Panc1 (cell line): Measurements from ENCODE around the gene PLEKHA1. TPM values are rescaled to one million over a fixed set of nuclear protein-coding genes. Genes with fewer than 3 reads are reported as not detected.

Experiments
- ATAC-seq: fragments of 200-7000 bp; cut with Tn5 transposase; 2 replicates; pipeline ENCODE4 v1.9.1; 2020; ENCODE audit warnings: mild to moderate bottlenecking, moderate library complexity
- BruUV-seq: library from RNA; stranded (reverse); fragments of 400-500 nt; replicated peaks from 2 replicates; lab custom pipeline; 2021; lab: Mats Ljungman, UMichigan
- CTCF ChIA-PET: fragments of 300-600 bp; sonication (Branson Sonifier 250); formaldehyde crosslinking; loops from one replicate; lab custom pipeline; 2022; ENCODE audit warnings: antibody characterized with exemption; lab: Charles Lee
- POLR2A ChIA-PET: fragments of 300-600 bp; sonication (Branson Sonifier 250); formaldehyde crosslinking; loops from one replicate; lab custom pipeline; 2022; ENCODE audit warnings: antibody characterized with exemption; lab: Charles Lee
- DNase-seq: peaks from one replicate; pipeline ENCODE4 v3.0.0-alpha.2; 2010; ENCODE audit warnings: low read depth, low spot score
- H3K27ac ChIP-seq: 2 replicates; pipeline ENCODE4 v1.5.1; 2011; ENCODE audit warnings: mild to moderate bottlenecking, low read length, inconsistent platforms
- H3K27me3 ChIP-seq: fragments of 200-500 bp; sonication (Bioruptor generic); 2 replicates; pipeline ENCODE4 v1.6.0; 2014; ENCODE audit warnings: low read length, inconsistent platforms; ENCODE audit not compliant: control insufficient read depth, insufficient read depth
- H3K36me3 ChIP-seq: fragments of 200-500 bp; sonication (Bioruptor generic); 2 replicates; pipeline ENCODE4 v1.5.1; 2014; ENCODE audit warnings: inconsistent platforms, mild to moderate bottlenecking, low read length, moderate library complexity; ENCODE audit not compliant: control insufficient read depth, insufficient read depth
- H3K4me1 ChIP-seq: 2 replicates; pipeline ENCODE4 v1.5.1; 2011; ENCODE audit warnings: inconsistent platforms, mild to moderate bottlenecking, low read length, moderate library complexity; ENCODE audit not compliant: control insufficient read depth, insufficient read depth
- H3K4me3 ChIP-seq, 2 experiments: 2 replicates each; pipeline ENCODE4 v1.5.1; 2011 to 2012; ENCODE audit warnings: low read depth in 2 of 2, low read length in 2 of 2, mild to moderate bottlenecking in 2 of 2, inconsistent platforms in 1 of 2, moderate library complexity in 1 of 2
- H3K9me3 ChIP-seq: fragments of 200-500 bp; sonication (Bioruptor generic); 2 replicates; pipeline ENCODE4 v1.5.1; 2014; ENCODE audit warnings: low read depth, mild to moderate bottlenecking, inconsistent platforms, low read length, moderate library complexity; ENCODE audit not compliant: control insufficient read depth, insufficient read depth
- POLR2AphosphoS5 ChIP-seq: IDR thresholded peaks from 2 replicates; pipeline ENCODE4 v1.6.1; 2012; ENCODE audit warnings: mild to moderate bottlenecking, low read depth, low read length, moderate library complexity
- SIN3A ChIP-seq: IDR thresholded peaks from 2 replicates; pipeline ENCODE4 v1.6.1; 2012; ENCODE audit warnings: low read depth, mild to moderate bottlenecking, low read length, moderate library complexity, borderline replicate concordance; ENCODE audit not compliant: insufficient read depth
- TCF7L2 ChIP-seq: IDR thresholded peaks from 2 replicates; pipeline ENCODE4 v1.6.1; 2011; ENCODE audit warnings: mild to moderate bottlenecking, low read depth, low read length, inconsistent platforms
- in situ Hi-C: cut with HindIII; loops from 2 replicates; pipeline ENCODE4 v1.10.0; 2016; ENCODE audit warnings: low sequenced_read_pairs, low pct_unique_long_range_greater_than_20kb
- intact Hi-C: fragments of 100-400 bp; cut with micrococcal nuclease; formaldehyde crosslinking; loops from one replicate; pipeline ENCODE4 v1.10.0; 2022; ENCODE audit not compliant: unreplicated experiment
- total RNA-seq: library from RNA; stranded (reverse); gene quantifications from one replicate; pipeline ENCODE4 v1.2.1, GENCODE V29; 2021; ENCODE audit not compliant: unreplicated experiment
- TF ChIP-seq, protein P1 (sequence below), 2 experiments: IDR thresholded peaks; 2 replicates each; pipeline ENCODE4 v1.6.1; 2011 to 2012; ENCODE audit warnings: low read depth in 2 of 2, control low read depth in 1 of 2, low read length in 1 of 2, mild to moderate bottlenecking in 1 of 2, moderate library complexity in 1 of 2; ENCODE audit not compliant: insufficient read depth in 1 of 2
- TF ChIP-seq, protein P2 (sequence below): fragments of 450-650 bp; IDR thresholded peaks from 2 replicates; pipeline ENCODE4 v1.5.1; 2017; ENCODE audit warnings: mild to moderate bottlenecking

Gene PLEKHA1
- total RNA-seq, 1 experiment from 2014 or later: 95.5 TPM

- H3K36me3 ChIP-seq: no peaks in the 10 kb centered on the region
- BruUV-seq: no TSS peak
- DNase-seq (no peak), ATAC-seq (no peak)
- ChIA-PET POLR2A (interaction anchor here (0.5 kb wide), 1 partner anchor 341 kb away, joined by 4 read pairs; no protein-coding TSS in a partner anchor), CTCF (no interaction called here)
- intact Hi-C loops: no loop called here
- no peak overlapping the region for H3K4me3 ChIP-seq
- no peak overlapping the region for H3K27ac ChIP-seq
- H3K9me3 ChIP-seq: no peaks in the 10 kb centered on the region
- H3K4me1 ChIP-seq: peaks cover 4% of the 10 kb centered on the region; the same call in 1 of the 2 replicates
- no peaks in the 10 kb centered on the region for H3K27me3 ChIP-seq
- TF ChIP-seq, protein P1, sequence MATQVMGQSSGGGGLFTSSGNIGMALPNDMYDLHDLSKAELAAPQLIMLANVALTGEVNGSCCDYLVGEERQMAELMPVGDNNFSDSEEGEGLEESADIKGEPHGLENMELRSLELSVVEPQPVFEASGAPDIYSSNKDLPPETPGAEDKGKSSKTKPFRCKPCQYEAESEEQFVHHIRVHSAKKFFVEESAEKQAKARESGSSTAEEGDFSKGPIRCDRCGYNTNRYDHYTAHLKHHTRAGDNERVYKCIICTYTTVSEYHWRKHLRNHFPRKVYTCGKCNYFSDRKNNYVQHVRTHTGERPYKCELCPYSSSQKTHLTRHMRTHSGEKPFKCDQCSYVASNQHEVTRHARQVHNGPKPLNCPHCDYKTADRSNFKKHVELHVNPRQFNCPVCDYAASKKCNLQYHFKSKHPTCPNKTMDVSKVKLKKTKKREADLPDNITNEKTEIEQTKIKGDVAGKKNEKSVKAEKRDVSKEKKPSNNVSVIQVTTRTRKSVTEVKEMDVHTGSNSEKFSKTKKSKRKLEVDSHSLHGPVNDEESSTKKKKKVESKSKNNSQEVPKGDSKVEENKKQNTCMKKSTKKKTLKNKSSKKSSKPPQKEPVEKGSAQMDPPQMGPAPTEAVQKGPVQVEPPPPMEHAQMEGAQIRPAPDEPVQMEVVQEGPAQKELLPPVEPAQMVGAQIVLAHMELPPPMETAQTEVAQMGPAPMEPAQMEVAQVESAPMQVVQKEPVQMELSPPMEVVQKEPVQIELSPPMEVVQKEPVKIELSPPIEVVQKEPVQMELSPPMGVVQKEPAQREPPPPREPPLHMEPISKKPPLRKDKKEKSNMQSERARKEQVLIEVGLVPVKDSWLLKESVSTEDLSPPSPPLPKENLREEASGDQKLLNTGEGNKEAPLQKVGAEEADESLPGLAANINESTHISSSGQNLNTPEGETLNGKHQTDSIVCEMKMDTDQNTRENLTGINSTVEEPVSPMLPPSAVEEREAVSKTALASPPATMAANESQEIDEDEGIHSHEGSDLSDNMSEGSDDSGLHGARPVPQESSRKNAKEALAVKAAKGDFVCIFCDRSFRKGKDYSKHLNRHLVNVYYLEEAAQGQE (IDR thresholded peaks at IDR 0.05; ENCODE audit: insufficient read depth in 1 of 2, low read depth in 2 of 2, low read length in 1 of 2): no peak
- no peak for TF ChIP-seq POLR2AphosphoS5
- TF ChIP-seq SIN3A: no peak
- TF ChIP-seq, protein P2, sequence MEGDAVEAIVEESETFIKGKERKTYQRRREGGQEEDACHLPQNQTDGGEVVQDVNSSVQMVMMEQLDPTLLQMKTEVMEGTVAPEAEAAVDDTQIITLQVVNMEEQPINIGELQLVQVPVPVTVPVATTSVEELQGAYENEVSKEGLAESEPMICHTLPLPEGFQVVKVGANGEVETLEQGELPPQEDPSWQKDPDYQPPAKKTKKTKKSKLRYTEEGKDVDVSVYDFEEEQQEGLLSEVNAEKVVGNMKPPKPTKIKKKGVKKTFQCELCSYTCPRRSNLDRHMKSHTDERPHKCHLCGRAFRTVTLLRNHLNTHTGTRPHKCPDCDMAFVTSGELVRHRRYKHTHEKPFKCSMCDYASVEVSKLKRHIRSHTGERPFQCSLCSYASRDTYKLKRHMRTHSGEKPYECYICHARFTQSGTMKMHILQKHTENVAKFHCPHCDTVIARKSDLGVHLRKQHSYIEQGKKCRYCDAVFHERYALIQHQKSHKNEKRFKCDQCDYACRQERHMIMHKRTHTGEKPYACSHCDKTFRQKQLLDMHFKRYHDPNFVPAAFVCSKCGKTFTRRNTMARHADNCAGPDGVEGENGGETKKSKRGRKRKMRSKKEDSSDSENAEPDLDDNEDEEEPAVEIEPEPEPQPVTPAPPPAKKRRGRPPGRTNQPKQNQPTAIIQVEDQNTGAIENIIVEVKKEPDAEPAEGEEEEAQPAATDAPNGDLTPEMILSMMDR: no peak
- no peak for TF ChIP-seq TCF7L2
- in situ Hi-C loops: no loop called here
Observed at GRCh38 chr10:122446668-122447423, 72.3 kb downstream of the PLEKHA1 start.

- Histone ChIP-seq H3K27me3 (no peaks in the 10 kb centered on the region), H3K36me3 (no peaks in the 10 kb centered on the region), H3K9me3 (no peaks in the 10 kb centered on the region), H3K4me3 (no peak overlapping the region), H3K27ac (no peak overlapping the region), H3K4me1 (no peaks in the 10 kb centered on the region)
- ATAC-seq (no peak), DNase-seq (no peak)
- POLR2A ChIA-PET: no interaction called here
- CTCF ChIA-PET: no interaction called here
- TF ChIP-seq POLR2AphosphoS5 (no peak), SIN3A (no peak), TCF7L2 (no peak)
- TF ChIP-seq, protein P2: no peak
- TF ChIP-seq, protein P1 (IDR thresholded peaks at IDR 0.05; ENCODE audit: insufficient read depth in 1 of 2, low read depth in 2 of 2, low read length in 1 of 2): no peak
- no TSS peak for BruUV-seq
- intact Hi-C loops: no loop called here
- in situ Hi-C loops: no loop called here
Observed at GRCh38 chr10:122448600-122448999, 74.1 kb downstream of the PLEKHA1 start.
